ENCODE results near the gene C3orf22.

C3orf22 gene

DNA sequence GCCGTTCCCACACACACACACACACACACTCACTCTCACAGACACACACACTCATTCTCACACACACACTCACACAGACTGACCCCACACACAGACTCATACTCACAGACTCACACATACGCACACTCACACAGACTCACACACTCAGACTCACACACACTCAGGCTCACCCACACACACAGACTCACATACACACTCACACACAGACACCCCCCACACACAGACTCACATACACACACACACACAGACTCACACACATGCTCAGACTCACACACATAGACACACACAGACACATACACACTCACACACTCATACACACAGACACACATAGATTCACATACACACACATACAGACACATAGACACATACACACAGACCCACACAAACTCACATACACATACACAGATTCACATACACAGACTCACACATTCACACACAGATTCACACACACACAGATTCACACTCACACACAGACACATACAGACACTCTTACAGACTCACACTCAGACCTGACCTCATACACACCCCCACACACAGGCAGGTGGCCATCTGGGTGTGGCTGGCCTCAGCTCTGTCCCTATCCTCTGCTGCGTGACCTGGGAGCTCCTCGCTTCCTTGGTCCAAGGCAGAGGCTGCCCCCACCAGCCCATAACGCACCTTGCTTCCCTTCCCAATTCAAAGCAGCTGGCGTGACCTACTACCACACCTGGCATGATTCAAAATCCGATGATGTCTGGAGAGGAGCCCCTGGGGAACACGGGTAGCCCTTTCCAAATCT lies 1.9 kb downstream of the C3orf22 start:
- DNase-seq = no peak

DNA sequence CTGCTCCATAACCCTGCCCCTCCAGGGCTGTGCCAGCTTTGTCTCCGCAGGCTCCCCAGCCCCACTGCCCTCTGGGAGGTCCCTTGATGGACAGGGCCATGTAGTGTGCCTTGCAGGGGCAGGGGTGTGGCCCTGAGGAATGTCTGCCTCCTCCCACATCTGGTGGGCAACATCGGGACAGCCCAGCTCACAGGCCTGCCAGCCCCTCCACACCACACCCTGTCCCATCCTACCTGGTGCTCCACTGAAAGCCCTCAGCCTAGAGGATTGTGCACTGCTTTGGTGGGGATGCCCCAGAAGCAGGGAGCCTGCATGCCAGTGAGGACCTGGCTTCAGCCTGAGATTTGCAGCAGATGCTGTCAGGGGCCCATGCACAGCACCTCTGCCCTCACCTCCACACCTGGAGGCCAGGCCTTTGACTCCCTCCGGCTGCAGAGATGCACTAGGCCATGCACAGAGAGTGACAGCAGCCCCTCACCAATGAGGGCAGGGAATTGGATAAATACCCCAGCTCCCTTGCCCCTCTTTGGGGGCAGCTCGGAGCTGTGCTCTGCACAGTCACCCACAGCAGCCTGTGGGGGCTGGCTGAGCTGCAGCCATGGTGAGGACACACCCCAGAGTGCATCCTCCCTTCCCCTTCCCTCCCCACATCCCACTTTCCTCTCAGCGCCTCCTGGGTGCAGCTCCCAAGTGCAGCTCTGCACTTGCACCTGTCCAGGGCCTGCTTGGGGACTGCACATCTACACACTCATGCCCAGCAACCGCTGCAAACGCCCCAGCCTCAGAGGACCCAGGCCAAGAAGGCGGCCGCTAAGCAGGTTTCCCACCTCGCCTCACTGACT lies 2.7 kb downstream of the C3orf22 start:
- DNase-seq = no peak

DNA sequence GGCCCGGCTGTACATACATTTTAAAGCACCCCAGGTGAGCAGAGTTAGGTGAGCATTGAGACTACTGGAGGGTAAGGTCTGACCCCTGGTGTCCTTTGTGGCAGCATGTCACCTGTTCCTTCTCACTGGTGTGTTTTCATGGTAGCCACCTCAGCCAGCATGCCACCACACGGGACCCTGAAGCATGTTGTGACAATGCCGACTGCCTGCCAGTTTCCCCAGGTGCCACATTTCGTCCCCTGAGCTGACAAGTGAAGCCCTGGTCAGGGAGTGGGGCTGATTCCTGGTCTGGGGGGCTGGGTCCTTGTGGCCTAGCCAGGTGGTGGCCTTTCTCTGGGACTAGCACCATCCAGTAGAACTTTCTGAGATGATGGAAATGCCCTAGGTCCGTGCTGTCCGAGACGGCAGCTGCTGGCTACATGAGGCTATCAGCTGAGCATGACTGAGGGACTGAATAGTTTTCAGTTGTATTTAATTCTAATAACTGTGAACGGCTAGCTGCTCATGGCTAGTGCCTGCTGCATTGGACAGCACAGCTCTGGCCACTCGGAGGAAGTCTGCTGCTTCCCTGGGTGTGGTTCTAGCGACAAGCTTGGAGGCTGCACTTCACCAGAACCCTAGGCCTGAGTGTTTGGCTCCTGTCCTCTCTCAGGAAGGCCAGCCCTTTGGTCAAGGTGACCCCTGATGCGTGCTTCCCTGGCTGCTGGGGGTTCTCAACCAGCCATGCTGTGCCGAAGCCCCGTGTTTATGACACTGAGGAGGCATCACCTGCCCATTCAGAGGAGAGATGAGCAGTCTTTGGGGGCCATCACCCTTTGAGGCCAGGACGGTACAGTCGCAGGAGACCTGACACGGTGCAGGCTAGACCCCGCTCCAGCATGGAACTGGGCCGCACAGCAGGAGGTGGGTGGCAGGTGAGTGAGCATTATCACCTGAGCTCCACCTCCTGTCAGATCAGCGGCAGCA lies 3.9 kb downstream of the C3orf22 start:
- no peak for DNase-seq

DNA sequence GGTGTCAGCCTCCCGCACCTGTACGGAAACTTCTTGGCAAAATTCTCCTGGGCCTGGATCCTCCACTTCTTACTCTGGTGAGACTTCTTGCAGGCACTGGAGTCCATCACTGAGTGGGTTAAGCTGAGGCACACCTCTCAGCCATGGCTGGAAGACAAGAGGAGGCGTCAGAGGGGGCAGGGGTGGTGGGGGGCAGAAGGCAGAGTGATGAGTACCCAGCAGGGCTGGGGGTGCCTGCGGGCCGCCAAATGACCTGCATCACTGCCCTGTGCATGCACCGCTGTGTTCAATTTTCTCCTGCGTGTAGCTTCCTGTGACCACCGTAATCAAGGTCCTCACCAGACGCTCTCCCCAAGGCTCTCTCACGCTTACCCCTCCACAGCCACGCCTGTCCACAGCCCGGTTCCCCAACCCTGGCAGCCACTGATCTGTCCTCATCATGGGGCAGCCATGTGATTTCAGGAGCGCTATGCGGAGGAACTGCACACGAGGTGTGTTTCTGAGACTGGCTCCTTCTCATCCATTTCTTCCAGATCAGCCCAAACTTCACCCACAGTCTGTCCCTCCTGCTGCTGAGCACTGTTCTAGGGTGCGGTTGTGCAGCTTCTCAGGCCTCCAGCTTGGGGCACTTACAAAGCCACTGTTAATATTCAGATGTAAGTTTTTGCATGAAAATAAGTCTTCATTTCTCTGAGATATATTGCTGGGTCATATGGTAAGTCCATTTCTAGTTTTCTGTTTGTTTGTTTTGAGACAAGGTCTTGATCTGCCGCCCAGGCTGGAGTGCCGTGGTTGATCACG lies 5.2 kb downstream of the C3orf22 start:
- DNase-seq = no peak

DNA sequence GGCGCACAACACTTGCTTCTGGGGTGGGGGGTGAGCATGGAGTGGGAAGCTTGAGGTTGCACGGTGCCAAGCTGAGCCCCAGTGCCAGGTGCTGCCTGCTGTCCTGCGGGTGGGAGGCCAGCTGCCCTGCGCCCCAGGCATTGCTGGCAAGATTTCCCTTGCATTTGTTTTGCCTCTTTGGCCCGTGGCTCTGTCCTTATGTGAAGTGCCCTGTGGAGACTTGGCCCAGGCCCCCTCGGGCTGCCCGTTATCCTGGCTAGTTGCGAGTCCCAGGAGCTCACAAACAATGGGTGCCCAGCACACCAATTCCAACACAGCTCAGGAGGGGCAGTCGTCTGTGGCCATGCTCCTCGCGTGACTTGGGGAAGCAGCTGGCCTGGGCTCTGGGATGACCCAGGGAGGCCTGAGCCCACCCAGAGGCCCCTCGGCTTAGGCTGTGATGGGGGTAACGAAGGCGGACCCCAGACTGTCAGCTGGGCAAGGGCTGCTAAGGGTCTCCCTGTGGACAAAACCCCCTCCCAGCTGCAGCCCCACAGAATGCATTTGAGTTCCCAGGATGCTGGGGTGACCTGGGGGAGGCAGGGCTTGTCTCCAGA lies 5.9 kb downstream of the C3orf22 start:
- no peak for DNase-seq

DNA sequence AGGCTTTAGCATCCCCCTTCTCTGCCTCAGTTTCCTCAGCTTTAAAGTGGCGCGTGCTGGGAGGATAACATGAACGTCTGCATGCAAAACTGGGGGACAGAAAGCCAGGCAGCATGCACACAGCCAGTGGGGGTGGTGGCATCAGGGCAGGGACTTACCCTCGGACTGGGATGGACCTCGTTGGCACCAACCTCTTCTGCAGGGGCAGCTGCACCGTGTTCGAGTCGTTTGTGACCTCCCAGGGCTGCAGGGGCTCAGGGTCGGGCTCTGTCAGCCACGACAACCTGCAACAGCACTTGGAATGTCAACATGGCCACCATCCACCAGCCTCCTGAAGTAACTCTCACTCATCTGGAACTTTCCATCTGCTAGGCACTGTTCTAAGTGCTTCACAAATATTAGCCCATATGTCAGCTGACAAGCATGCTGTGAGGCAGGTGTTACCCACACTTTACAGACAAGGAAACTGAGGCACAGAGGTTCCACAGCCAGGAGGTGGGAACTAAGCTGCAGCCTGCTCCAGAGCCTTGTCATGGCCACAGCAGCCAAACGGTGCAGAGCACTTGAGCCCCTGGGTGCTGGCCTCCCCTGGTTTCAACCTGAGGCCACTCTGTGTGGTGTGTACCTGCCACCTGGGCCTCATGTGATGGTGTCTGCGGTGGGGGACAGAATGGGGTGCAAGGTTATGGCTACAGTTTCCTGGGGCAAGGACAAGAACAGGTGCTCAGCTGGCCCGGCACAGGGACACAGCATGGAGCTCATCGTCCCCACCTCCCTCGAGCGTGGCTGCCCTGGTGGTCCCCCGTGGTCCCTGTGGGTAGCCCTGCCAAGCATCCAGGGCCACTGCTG lies 6.7 kb downstream of the C3orf22 start:
- no peak for DNase-seq

DNA sequence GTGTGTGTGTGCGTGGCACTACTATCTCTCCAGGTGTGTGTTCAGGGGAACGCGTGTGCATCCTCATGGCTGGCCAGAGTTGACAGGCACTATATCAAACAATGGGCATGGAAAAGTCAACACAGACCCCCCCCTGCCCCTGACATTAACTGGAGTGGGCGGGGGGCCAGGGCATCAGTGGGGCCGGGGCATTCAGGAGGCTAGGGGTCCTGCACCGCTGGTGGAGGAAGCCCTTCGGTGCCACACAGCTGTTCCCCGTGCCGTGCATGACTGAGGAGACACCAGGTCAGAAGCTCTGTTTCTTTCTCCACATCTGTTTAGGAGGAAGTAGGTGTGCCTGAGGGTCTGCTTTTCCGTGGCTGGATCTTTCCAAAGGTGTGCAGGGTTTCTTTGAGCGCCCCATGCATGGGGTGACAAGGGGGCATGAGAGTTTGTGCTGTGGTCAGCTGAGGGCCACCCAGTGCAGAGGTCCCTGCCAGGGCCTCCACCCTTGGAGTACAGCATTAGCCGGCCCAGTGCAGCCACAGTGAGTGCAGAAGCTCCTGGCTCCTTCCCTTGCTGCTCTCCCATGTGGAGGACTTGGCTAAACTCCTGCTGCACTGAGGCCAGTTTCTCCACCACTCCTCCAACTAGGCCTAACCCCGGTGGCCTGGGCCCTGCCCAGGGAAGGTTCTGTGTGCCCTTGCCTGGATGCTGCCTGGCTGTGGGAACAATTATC lies 7.5 kb downstream of the C3orf22 start:
- DNase-seq = no peak

DNA sequence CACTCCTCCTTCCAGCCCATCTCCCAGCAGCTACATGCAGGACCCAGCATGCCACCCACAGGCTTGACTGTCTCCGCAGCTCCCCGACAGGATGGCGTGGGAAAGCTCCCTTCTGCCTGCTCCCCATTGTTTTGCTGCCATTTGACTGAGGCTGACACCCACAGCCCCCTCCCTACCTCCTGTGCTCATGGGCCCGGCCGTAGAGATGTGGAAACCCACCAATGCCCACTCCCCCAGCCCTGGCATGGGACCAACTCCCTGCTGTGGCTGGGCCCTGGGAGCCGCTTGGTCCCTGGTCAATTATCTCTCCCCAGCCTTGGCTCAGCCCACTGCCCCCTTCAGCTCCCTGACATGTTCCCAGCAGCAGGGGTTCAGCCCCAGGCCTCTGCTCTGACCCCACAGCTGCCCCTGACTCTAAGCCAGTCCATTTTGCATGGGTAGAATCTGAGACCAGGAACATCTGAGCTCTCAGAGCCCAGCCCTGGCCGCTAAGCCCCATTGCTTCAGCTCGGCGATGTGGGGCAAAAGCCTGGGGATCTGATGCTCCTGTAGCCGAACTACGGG lies 8.2 kb downstream of the C3orf22 start:
- no peak for DNase-seq

DNA sequence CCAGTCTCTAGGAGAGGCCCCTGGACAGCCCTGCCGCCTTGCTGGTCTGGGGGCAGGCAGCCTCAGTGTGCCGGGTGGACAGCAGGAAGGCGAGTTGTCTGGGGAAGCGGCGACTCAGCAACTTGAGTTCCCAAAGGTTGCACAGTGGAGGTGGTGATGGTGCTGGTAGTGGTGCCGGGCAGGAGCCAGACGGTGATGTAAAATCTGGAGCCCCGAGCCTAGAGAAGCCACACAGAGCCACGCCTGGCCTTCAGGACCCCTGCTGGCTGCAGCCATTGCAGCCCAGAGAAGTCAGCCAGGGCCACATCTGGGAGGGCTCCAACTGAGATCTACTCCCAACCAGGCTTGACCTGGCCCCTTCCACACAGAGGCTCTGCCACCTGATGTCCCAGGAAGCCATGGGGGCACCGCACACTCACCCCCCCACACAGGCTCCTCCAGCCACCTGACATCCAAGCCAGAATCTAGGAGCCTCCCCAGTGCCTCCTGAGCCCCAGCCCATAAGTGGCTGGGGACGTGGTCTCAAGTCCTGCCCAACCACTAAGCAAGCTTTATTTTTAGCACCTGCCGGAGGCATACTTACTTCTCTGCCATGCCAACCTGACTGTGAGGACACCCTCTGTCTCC lies 8.8 kb downstream of the C3orf22 start:
- DNase-seq = no peak

DNA sequence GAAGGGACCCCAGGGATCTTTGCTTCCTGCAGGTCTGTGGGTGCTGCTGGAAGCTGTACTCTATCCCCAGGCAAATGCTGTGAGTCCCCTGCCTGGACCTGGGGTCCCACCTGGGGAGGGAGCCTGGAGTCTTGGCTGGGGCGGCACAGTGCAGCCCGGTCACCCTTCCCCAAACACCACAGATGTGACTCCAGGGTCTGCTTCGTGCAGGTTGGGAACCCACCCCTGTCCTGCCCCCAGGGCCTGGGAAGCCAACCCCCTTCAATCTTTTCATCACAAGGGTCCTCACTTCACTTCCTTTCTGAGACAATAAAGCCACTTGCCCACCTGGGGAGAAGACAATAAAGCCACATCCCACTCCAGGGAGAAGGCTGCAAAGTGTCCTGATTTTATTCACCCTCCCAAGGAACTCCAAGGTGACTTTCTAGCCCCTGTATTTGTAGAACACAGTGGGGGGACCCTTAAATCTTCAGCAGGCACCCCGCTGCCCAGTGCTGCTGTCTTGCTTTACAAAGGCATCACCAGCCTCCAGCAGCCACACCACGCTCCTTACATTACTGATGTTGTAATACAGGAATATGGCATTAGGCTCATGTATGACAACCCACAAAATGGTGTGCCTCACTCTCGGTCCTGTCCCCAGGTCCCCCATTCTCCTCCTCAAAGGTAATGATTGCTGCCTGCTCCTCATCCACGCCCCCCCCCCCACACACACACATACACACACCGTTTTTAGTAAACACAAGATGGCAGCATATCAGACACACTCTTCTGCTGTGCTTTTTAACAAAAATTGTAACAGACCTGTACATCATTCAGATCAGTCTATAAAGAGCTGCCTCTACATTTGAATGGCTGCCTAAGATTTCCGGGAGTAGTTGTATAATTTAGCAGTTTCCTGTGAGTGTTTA lies 9.9 kb downstream of the C3orf22 start:
- DNase-seq = no peak

DNA sequence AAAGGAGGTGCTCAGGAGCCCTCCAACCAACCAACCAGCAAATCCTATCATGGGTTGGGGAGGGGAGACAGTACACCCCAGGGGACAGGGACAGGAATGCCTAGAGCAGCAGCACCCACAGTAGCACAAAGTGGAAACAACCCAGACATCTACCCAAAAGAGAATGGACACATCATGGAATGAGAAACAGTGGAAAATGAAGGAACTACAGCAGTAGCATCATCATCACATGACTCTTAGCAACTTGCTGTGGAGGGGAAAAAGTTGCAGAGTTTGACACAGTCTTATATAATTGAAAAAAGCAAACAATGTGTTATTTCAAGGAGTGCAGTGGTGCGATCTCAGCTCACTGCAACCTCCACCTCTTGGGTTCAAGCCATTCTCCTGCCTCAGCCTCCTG lies 11.0 kb downstream of the C3orf22 start:
- DNase-seq = no peak

DNA sequence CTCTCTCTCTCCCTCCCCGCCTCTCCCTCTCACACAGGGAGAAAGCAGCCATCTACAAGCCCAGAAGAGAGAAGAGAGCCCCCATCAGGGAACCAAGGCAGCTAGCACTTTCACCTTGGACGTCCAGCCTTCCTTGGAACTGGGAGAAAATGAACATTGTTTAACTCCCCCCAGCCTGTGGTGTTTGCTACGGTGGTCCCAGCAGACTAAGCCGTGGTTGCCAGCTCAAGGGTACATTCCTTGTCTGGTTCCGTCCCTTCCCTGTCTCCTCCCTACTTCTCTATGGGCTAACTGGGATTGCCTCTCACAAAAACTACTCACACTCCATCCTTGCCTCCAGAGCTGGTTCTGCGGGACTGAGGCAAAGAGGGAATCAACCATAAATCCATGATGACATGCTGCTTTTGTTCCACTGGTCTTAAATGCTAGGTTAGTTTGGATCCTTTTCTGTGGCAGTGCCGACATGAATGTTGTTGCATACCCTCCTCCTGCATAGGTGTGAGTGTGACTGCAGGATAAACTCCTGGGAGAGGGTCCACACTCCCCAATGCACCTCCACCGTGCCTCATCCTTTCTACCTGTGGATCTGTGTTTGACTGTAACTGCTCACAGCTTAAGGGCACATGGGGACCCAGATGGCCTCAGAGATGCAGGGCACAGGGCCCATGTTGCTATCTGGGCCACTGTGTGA lies 12.0 kb downstream of the C3orf22 start:
- DNase-seq = no peak

DNA sequence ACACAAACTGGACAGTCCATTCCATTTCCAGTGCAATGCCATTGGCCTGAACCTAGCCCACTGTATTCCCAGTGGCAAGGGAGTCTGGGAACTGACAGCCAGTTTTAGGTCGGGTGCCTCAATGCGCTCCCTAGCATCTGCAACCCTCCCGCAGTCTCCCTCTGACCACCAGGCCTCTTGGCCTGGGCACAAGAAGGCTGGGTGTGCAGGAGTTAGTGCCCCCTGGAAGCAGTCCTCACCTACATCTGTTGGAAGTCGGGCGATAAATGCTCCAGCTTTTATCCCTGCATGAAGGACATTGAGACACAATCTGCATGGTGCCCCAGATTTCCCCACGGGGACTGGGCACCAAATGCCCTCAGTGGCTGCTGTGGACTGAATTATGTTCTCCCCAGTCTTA lies 12.7 kb downstream of the C3orf22 start:
- no peak for DNase-seq

DNA sequence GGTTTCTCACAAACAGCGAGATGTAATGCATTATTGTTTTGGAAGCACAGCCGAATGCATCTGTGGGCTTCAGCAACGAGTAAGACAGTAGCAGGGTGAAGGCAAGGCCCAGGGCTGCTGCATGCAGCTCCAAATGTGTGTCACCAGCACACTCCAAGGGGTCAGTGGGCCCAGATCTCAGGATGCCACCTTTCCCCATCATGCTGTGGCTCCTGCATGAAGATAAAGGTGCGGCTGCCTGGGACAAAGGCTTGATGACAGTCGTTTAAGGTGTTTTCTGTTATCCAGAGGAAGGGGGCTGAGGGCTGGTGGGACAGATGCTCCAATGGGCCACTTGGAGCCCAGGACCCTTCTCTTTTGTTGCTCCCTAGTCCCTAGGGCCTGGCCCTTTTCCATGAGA lies 13.2 kb downstream of the C3orf22 start:
- DNase-seq = no peak

DNA sequence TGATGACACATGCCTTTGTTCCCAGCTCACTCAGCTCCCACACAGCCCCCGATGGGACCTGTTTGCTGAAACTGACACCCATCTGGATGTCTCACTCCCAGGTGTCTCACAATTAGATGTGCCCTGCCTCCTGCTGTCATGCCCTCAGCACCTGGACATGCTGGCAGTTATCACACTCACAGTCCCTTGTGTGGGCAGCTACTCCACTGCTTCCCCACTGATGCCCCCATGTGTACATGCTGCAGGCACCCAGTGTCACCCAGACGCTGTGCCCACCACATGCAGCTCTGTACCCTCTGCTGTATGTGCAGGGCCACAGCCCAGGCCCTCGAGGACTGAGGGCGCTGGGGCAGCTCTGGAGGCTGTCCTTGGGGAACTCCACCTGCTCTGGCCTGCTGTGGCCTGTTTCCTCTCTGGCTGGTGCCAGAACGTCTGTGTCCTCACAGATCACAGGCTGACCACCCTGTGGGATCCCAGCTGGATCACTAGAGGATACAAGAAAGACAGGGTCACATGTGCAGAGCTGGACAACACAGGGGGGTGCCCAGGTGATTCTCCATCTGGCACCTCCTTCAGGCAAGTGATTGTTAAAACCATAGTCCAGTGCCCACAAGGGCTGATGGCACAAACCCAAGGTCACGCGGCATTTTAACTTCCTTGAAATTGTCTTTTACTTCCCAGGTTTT lies 14.0 kb downstream of the C3orf22 start:
- DNase-seq = no peak

DNA sequence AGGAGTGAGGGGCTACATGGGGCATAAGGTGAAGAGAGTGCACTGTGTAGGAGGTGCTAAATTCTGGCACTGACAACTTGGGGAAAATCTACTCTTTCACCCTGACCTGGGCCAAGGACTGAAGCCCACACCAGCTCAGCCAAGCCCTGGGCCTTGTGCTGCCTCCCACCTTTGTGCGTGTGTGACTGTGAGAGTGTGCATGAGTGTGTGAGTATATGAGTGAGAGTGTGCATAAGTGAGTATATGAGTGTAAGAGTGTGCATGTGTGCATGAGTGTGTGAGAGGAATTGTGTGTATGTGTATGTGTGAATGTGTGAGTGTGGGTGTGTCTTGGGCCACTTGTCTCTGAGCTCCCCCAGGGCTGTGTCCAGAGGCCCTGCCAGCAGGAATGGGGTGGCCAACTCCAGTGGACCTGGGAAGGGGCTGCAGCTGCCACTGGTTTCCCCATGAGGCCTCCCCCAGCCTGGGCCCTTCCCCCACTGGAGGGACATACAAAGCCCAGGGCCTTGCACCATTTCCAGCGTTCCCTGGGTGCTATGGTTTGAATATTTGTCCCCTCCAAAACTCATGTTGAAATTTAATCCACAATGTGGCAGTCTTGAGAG lies 15.2 kb downstream of the C3orf22 start:
- DNase-seq = no peak

Measured in GDM1 (cell line).